NCI-H524 (cell line): Measurements from ENCODE around the gene NOL11.
"Not testable (repeated sequence)": the region's sequence is repeated elsewhere in the genome, so short reads cannot be mapped to it uniquely, and the experiment has no call there.

Experiments used
- DNase-seq, 2 experiments: peaks; one replicate each; lab custom pipeline; 2025; lab: John Stamatoyannopoulos, UW

The NOL11 gene

DNA sequence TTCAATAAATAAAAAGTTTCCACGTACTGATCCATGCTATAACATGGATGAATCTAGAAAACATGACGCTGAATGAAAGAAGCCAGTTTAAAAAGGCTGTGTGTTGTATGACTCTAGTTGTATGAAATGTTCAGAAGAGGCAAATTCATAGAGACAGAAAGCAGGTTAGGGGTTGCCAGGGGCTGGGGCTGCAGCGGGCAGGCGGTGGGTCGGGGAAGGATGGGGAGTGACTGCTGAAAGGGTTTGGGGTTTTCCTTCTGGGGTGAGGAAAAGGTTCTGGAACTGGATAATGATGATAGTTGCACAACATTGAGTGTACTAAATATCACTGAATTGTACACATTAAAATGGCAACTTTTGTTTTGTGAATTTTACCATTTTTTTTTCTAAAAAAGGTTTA is 36.3 kb downstream of the NOL11 start:
- no peak for DNase-seq

DNA sequence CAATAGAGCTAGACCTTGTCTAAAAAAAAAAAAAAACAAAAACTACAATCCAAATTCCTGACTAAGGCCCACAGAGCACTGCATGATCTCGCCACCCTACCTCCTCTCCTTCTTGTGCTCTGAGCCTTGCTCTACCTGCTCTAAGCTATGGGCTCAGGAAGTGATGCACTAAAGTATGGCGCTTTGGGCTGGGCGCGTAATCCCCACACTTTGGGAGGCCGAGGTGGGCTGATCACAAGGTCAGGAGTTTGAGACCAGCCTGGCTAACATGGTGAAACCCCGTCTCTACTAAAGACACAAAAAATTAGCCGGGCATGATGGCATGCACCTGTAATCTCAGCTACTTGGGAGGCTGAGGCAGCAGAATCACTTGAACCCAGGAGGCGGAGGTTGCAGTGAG is 37.0 kb downstream of the NOL11 start:
- DNase-seq, result not testable (repeated sequence)

DNA sequence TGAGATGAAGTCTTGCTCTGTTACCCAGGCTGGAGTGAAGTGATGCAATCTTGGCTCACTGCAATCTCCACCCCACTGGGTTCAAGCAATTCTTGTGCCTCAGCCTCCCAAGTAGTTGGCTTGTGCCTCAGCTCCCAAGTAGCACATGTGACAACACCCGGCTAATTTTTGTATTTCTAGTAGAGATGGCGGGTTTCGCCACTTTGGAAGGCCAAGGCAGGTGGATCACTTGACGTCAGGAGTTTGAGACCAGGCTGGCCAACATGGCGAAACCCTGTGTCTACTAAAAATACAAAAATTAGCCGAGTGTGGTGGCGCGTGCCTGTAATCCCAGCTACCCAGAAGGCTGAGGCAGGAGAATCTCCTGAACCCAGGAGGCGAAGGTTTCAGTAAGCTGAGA is 39.0 kb downstream of the NOL11 start:
- DNase-seq, result not testable (repeated sequence)

DNA sequence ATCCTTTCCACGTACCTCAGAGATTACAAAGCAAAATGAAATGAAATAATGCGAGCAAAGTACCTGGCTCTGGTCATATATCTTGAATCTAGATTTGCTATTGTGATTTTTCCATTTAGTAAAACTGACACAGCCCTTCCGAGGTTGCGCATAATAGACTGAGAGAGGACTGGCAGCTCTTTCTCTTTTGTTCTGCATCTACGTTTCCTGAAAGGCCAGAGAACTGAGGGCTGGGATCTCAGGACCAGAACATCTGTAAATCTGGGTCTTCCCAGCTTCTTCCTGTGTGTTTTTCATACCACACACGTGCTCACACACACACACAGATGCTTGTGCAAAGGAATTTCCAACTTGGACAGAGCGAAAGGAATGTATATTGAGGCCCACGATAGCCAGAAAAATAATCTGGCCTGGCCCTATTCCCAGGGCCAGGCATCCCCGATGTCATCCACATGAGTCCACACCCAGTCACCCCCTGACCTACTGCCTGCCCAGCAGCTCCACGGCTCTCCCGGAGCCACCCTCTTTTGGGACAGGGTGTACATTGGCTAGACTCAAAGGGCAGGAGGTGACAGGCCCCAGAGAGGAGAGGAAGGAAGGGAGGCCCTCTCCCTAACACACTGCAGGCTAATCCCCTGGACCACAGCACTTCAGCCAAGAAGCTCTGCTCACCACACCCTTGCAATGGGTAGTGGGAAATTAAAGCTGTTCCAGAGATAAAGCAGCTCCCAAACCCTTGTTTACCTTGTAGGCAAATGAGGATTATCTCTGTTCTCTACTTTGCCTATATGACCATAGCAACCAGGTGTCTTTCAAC is 41.8 kb downstream of the NOL11 start:
- no peak for DNase-seq

DNA sequence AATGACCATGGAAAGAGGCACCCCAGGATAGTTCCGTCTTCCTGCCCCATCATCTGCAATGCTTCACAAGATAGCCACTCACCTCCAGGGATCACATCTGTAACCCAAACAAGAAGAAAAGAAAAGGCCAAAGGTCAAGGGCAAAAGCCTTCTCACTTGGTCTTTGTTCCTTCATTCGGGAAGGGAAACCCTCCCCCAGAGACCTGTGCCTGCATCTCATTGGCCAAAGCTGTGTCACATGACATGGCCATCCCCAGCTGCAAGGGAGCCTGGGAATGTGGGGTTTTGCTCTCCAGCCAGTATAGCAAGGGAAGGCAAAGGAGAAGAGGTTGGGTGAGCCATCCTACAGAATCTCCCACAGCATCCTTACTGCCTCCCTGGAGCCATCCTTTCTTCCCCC is 47.9 kb downstream of the NOL11 start:
- no peak for DNase-seq

DNA sequence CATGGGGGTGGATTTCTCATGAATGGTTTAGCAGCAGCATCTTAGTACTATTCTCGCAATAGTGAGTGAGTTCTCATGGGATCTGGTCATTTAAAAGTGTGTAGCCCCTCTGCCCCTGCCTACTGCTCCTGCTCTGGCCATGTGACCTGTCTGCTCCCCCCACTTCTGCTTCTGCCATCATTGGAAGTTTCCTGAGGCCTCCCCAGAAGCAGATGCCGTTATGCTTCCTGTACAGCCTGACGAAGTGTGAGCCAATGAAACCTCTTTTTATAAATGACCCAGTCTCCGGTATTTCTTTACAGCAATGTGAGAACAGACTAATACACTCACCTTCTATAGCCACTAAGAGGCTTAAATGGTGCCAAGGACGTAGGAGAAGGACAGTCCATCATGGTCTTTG is 51.5 kb downstream of the NOL11 start:
- DNase-seq, result no peak

DNA sequence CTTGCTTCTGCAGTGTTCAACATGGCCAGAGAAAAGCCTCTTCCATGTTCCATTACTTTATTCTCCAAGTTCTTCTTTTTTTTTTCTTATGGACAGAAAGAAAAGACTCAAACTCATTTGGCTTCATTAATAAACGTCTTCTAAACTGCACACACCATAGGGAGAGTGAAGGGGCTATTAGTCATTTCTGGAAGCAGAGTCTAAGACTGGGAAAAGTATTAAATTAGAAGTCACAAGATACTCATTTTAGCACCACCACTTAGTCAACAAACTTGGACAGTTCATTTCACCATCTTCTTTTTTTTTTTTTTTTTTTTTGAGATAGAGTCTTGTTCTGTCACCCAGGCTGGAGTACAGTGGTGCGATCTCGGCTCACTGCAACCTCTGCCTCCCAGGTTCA is 52.8 kb downstream of the NOL11 start:
- DNase-seq, result no peak

DNA sequence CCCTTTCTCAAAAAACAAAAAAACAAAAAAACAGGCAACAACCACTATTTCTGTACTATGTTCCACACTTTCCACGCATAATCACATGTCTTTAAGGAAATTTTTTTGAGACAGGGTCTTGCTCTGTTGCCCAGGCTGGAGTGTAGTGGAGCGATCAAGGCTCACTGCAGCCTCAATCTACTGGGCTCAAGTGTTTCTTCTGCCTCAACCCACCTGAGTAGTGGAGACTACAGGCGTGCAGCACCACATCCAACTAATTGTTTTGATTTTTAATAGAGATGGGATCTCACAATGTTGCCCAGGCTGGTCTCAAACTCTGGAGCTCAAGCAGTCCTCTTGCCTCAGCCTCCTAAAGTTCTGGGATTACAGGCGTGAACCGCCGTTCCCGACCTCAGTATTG is 54.9 kb downstream of the NOL11 start:
- no peak for DNase-seq

DNA sequence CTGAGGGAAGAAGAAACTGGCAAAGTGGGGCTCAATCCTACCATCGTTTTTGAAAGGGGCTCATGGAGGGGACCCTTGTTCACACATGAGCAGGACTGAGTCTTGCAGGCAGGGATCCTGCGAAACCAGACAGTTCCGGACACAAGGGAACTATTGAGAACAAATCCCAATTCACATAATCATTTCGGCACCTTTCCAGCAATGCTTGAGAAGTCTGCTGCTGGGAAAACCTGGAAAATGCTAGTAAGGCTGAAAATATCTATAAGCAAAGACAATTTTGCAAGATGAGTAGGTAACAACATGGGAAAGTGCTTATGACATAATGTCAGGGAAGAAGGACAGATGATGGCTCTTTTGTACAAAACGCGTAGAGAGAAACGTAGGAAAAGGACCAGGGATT is 55.5 kb downstream of the NOL11 start:
- no peak for DNase-seq

DNA sequence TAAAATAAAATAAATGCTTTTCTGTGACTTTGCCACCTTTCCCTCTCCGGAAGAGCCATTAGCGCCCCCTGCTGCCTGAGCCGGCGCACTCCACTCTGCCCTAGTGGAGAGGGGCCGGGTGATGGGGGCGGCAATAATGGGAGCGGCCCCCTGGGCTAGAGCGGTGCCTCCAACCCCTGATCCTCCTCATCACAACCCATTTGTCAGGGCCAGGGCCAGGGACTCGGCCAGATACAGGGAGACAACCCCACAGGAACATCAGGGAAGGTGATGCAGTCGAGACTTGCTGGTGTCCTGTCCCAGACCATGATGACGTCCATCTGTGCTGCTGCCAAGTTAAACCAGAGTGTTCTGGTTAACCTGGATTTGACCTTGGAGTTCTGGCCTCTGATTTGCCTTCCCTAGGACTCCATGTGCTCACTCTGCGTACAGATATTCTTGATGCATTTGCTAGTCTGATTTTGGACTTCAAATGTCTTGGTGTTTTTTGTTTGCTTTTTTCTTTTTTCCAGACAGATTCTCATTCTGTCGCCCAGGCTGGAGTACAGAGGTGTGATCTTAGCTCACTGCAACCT is 61.4 kb downstream of the NOL11 start:
- peak in 1 of 2 experiments; percentile 21 for DNase-seq

DNA sequence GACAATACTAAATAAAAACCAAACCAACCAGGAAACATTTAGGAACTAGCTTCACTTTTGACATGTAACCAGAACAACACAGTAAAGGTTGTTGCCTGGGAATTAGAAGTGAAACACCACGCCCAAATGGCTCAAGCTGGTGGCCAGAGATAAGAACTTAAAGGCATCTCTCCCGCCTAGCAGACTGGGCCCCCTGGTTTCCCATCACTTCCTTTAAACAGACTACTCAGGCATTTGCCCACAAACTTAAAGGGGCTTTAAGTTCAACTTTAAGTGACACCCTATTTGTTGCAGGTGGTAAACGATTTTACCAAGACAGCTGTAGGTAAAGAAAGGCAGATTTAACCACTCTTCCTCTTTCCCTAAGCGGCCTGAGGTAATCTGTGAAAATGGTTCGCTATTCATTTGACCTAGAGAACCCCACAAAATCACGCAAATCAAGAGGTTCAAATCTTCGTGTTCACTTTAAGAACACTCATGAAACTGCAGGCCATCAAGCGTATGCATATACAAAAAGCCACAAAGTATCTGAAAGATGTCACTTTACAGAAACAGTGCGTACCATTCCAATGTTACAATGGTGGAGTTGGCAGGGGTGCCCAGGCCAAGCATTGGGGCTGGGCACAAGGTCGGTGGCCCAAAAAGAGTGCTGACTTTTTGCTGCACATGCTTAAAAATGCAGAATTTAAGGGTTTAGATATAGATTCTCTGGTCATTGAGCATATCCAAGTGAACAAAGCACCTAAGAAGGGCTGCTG is 66.8 kb downstream of the NOL11 start:
- no peak for DNase-seq

DNA sequence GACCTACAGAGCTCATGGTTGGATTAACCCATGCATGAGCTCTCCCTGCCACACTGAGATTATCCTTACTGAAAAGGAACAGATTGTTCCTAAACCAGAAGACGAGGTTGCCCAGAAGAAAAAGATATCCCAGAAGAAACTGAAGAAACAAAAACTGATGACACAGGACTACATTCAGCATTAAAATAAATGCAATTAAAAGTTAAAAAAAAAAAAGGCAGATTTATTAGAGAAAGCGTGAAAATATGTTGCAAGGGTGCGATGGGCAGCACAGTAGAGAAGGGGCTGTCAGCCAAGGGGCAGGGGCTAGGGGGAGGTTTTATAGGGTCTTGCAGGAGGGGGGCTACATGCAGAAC is 67.4 kb downstream of the NOL11 start:
- DNase-seq, result no peak

DNA sequence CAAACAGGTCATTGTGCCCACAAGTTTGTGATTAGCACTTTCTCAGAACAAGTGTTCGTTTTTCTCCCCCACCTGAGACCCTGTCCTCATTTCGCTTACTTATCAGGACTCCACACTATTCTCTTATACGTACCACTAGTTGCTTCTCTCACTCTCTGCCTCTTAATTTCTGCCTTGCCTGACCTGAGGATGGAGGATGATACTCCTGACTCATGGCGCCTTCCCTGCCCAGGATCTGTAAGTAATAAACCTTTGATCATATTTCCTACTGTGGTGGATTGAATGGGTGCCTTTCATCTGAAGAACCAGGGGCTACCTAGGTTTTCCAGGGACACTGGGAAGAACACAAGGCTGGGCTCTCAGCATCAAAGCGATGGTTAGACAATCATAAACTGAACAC is 67.8 kb downstream of the NOL11 start:
- DNase-seq, result no peak
